GM21737 (cell line): ENCODE data around the gene ZDHHC14.
"Not testable (repeated sequence)": the region's sequence is repeated elsewhere in the genome, so short reads cannot be mapped to it uniquely, and the experiment has no call there.

Experiments
- ATAC-seq: cut with Tn5 transposase; IDR thresholded peaks from one replicate; pipeline ENCODE4 v1.9.1; 2021; ENCODE audit warnings: mild to moderate bottlenecking, moderate library complexity; ENCODE audit not compliant: unreplicated experiment

ZDHHC14 gene

GRCh38 chr6:157379656-157380457, 1.1 kb upstream of the ZDHHC14 start:
- peak; percentile 77 for ATAC-seq

GRCh38 chr6:157380458-157380778, 572 bp upstream of the ZDHHC14 start:
- ATAC-seq: peak; percentile 2

GRCh38 chr6:157381631-157382621, 936 bp downstream of the ZDHHC14 start:
- peak; percentile 26 for ATAC-seq

GRCh38 chr6:157382821-157383220, 1.8 kb downstream of the ZDHHC14 start:
- no peak for ATAC-seq

GRCh38 chr6:157383471-157383870, 2.5 kb downstream of the ZDHHC14 start:
- no peak for ATAC-seq

GRCh38 chr6:157384962-157385361, 4.0 kb downstream of the ZDHHC14 start:
- ATAC-seq: not testable (repeated sequence)

- no peak for ATAC-seq
Measured at GRCh38 chr6:157385482-157385881, 4.5 kb downstream of the ZDHHC14 start.

- no peak for ATAC-seq
Measured at GRCh38 chr6:157386023-157386422, 5.0 kb downstream of the ZDHHC14 start.

GRCh38 chr6:157386454-157386853, 5.5 kb downstream of the ZDHHC14 start:
- ATAC-seq: no peak

- ATAC-seq: no peak
Measured at GRCh38 chr6:157388924-157389323, 7.9 kb downstream of the ZDHHC14 start.

- ATAC-seq: no peak
Measured at GRCh38 chr6:157390273-157391060, 9.5 kb downstream of the ZDHHC14 start.

- no peak for ATAC-seq
Measured at GRCh38 chr6:157392927-157393668, 12.1 kb downstream of the ZDHHC14 start.

GRCh38 chr6:157393669-157394327, 12.8 kb downstream of the ZDHHC14 start:
- no peak for ATAC-seq

GRCh38 chr6:157395199-157395598, 14.2 kb downstream of the ZDHHC14 start:
- ATAC-seq: not testable (repeated sequence)

GRCh38 chr6:157396026-157396425, 15.0 kb downstream of the ZDHHC14 start:
- no peak for ATAC-seq

- no peak for ATAC-seq
Measured at GRCh38 chr6:157397660-157398059, 16.7 kb downstream of the ZDHHC14 start.

GRCh38 chr6:157398151-157398550, 17.2 kb downstream of the ZDHHC14 start:
- ATAC-seq: no peak

- no peak for ATAC-seq
Measured at GRCh38 chr6:157400676-157401075, 19.7 kb downstream of the ZDHHC14 start.

- ATAC-seq: no peak
Measured at GRCh38 chr6:157401734-157402338, 20.8 kb downstream of the ZDHHC14 start.
